B cell (primary cell): ENCODE results near the gene ZCCHC13. TPM values are rescaled to one million over a fixed set of nuclear protein-coding genes. Genes with fewer than 3 reads are reported as not detected.

Experiments used
- ATAC-seq: fragments of 200-7000 bp; cut with Tn5 transposase; one replicate; pipeline ENCODE4 v1.10.0; 2021; ENCODE audit warnings: low read depth, mild to moderate bottlenecking, moderate number of reproducible peaks, moderate library complexity
- CTCF ChIA-PET: fragments of 350-600 bp; sonication (Branson Sonifier 250); formaldehyde crosslinking; loops from one replicate; lab custom pipeline; 2021; ENCODE audit warnings: antibody characterized with exemption, inconsistent platforms; lab: Charles Lee
- POLR2A ChIA-PET: fragments of 350-600 bp; sonication (Branson Sonifier 250); formaldehyde crosslinking; loops from one replicate; lab custom pipeline; 2021; ENCODE audit warnings: antibody characterized with exemption; lab: Charles Lee
- DNase-seq: peaks from one replicate; pipeline ENCODE4 v3.0.0; 2013
- H2AFZ ChIP-seq: 2 replicates; pipeline ENCODE4 v1.6.1; 2012; ENCODE audit warnings: mild to moderate bottlenecking, low read depth, low read length; ENCODE audit not compliant: insufficient read depth, poor library complexity, severe bottlenecking
- H3K27ac ChIP-seq, 2 donors: 1 replicate in 1 of 2; 2 replicates in 1 of 2; pipeline ENCODE4 v1.5.1; 2012 to 2013; ENCODE audit warnings: low read length in 2 of 2, mild to moderate bottlenecking in 2 of 2, moderate library complexity in 1 of 2
- H3K27me3 ChIP-seq, 4 experiments: fragments of 200-600 bp in 1 of 4; sonication (generic) in 1 of 4; replicated peaks in 1 of 4; 1 replicate in 2 of 4; 2 replicates in 2 of 4; pipeline versions ENCODE4 v1.6.1 to v1.7.0; 2013 to 2016; ENCODE audit warnings: low read length in 3 of 4, mild to moderate bottlenecking in 2 of 4, mixed read lengths in 1 of 4, moderate library complexity in 1 of 4; ENCODE audit not compliant: insufficient read depth in 4 of 4, control insufficient read depth in 3 of 4; ENCODE audit errors: control extremely low read depth in 1 of 4
- H3K36me3 ChIP-seq, 2 experiments: replicated peaks in 1 of 2; 1 replicate in 1 of 2; 2 replicates in 1 of 2; pipeline versions ENCODE4 v1.6.1 to v1.7.1; 2013; ENCODE audit warnings: low read length in 1 of 2; ENCODE audit not compliant: insufficient read depth in 2 of 2, control insufficient read depth in 1 of 2; ENCODE audit errors: control extremely low read depth in 1 of 2, extremely low read depth in 1 of 2
- H3K4me1 ChIP-seq, 2 donors: fragments of 200-600 bp in 1 of 2; sonication (generic) in 1 of 2; 1 replicate in 1 of 2; 2 replicates in 1 of 2; pipeline versions ENCODE4 v1.5.1 to v1.6.1; 2013 to 2017; ENCODE audit warnings: low read length in 2 of 2; ENCODE audit not compliant: control insufficient read depth in 2 of 2, insufficient read depth in 2 of 2
- H3K4me2 ChIP-seq: replicated peaks from 2 replicates; pipeline ENCODE3; 2012; ENCODE audit warnings: mild to moderate bottlenecking, low read depth, low read length; ENCODE audit not compliant: poor library complexity, severe bottlenecking
- H3K4me3 ChIP-seq, 5 experiments: fragments of 200-600 bp in 1 of 5; sonication (generic) in 1 of 5; 1 replicate in 3 of 5; 2 replicates in 2 of 5; pipeline versions ENCODE4 v1.5.1 to v1.7.0; 2011 to 2016; ENCODE audit warnings: low read length in 4 of 5, mild to moderate bottlenecking in 4 of 5, low read depth in 2 of 5, control low read depth in 1 of 5, moderate library complexity in 1 of 5; ENCODE audit not compliant: insufficient read depth in 1 of 5; ENCODE audit errors: control extremely low read depth in 1 of 5, extremely low read depth in 1 of 5
- H3K79me2 ChIP-seq: fragments of 200-600 bp; sonication (generic); one replicate; pipeline ENCODE4 v1.6.0; 2016; ENCODE audit warnings: low read length; ENCODE audit not compliant: control insufficient read depth, insufficient read depth
- H3K9ac ChIP-seq: fragments of 200-600 bp; sonication (generic); 2 replicates; pipeline ENCODE4 v1.6.1; 2017; ENCODE audit warnings: mild to moderate bottlenecking, low read length, moderate library complexity
- H3K9me3 ChIP-seq, 3 donors: one replicate each; pipeline versions ENCODE4 v1.6.1 to v1.7.1; 2013; ENCODE audit warnings: low read length in 2 of 3; ENCODE audit not compliant: control insufficient read depth in 2 of 3, insufficient read depth in 1 of 3; ENCODE audit errors: control extremely low read depth in 1 of 3
- H4K20me1 ChIP-seq: 2 replicates; pipeline ENCODE4 v1.6.0; 2012; ENCODE audit warnings: mild to moderate bottlenecking, low read length; ENCODE audit not compliant: insufficient read depth, control insufficient read depth, poor library complexity, severe bottlenecking
- H3K27ac Mint-ChIP-seq: one replicate; pipeline ENCODE4 v1.8.0; 2021; ENCODE audit warnings: mixed read lengths
- H3K27me3 Mint-ChIP-seq: one replicate; pipeline ENCODE4 v1.8.0; 2021; ENCODE audit warnings: mixed read lengths
- H3K4me1 Mint-ChIP-seq: one replicate; pipeline ENCODE4 v1.8.0; 2021; ENCODE audit warnings: mixed read lengths
- H3K4me3 Mint-ChIP-seq: one replicate; pipeline ENCODE4 v1.8.0; 2021; ENCODE audit warnings: mixed read lengths
- H3K9me3 Mint-ChIP-seq: one replicate; pipeline ENCODE4 v1.8.0; 2022; ENCODE audit warnings: mixed read lengths; ENCODE audit not compliant: insufficient read depth
- EZH2 ChIP-seq: IDR thresholded peaks from 2 replicates; pipeline ENCODE4 v1.6.1; 2012; ENCODE audit warnings: borderline replicate concordance, low read depth, mild to moderate bottlenecking, moderate library complexity, low read length; ENCODE audit not compliant: insufficient read depth, poor library complexity, severe bottlenecking
- WGBS: methylation state at CpG from one replicate; pipeline ENCODE4 v1.1.5; 2013; ENCODE audit warnings: missing lambda C conversion rate; ENCODE audit not compliant: insufficient coverage; 5-methylcytosine and 5-hydroxymethylcytosine counted together
- intact Hi-C: fragments of 100-400 bp; cut with micrococcal nuclease; formaldehyde crosslinking; loops from one replicate; pipeline ENCODE4 v1.10.0; 2022
- polyA plus RNA-seq: library from polyadenylated mRNA; depleted of rRNA; stranded (reverse); fragments of >200 nt; gene quantifications from 2 replicates; pipeline ENCODE4 v1.2.3, GENCODE V29; 2012
- total RNA-seq, 2 donors: library from RNA; stranded (reverse); fragments of 120-200 nt in 1 of 2; gene quantifications; 1 replicate in 1 of 2; 2 replicates in 1 of 2; pipeline versions ENCODE4 v1.2.3 to v1.2.4, GENCODE V29; 2013 to 2022
- TF ChIP-seq, protein P1 (sequence below): fragments of 200-600 bp; IDR thresholded peaks from one replicate; pipeline ENCODE4 v1.8.0; 2022; ENCODE audit warnings: antibody characterized with exemption, mild to moderate bottlenecking

The ZCCHC13 gene
- total and polyA plus RNA-seq, 2 donors (not counting 1 experiment from before 2014, with no cell fraction given): not detected

DNA sequence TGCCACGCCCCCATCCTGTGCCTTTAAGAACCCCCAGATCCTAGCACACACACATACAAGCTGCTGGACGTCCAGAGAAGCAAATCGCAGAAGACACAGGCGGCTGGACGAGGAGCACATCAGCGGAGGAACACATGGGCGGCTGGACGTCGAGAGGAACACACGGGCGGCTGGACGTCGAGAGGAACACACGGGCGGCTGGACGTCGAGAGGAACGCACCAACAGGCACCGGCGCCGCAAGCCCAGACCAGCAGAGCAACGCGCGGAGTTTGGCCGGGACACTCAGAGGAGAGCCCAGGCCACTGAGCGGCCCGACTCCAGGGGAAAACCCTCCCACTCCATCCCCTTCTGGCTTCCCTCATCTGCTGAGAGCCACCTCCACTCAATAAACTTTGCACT lies 17.2 kb downstream of the ZCCHC13 start:
- no peak overlapping the region for H3K4me2 ChIP-seq
- H3K9me3 ChIP-seq: no peaks in the 10 kb centered on the region
- H3K4me3 ChIP-seq: no peak overlapping the region
- CTCF ChIA-PET: no interaction called here
- no peak overlapping the region for H3K4me3 Mint-ChIP-seq
- no peak overlapping the region for H3K27ac Mint-ChIP-seq
- no peaks in the 10 kb centered on the region for H3K4me1 Mint-ChIP-seq
- intact Hi-C loops: no loop called here
- TF ChIP-seq EZH2: no peak
- TF ChIP-seq, protein P1, sequence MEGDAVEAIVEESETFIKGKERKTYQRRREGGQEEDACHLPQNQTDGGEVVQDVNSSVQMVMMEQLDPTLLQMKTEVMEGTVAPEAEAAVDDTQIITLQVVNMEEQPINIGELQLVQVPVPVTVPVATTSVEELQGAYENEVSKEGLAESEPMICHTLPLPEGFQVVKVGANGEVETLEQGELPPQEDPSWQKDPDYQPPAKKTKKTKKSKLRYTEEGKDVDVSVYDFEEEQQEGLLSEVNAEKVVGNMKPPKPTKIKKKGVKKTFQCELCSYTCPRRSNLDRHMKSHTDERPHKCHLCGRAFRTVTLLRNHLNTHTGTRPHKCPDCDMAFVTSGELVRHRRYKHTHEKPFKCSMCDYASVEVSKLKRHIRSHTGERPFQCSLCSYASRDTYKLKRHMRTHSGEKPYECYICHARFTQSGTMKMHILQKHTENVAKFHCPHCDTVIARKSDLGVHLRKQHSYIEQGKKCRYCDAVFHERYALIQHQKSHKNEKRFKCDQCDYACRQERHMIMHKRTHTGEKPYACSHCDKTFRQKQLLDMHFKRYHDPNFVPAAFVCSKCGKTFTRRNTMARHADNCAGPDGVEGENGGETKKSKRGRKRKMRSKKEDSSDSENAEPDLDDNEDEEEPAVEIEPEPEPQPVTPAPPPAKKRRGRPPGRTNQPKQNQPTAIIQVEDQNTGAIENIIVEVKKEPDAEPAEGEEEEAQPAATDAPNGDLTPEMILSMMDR: no peak
- ATAC-seq (no peak), DNase-seq (no peak)
- no peak overlapping the region for H3K27ac ChIP-seq
- H3K27me3 ChIP-seq: no peaks in the 10 kb centered on the region
- no peaks in the 10 kb centered on the region for H3K4me1 ChIP-seq
- POLR2A ChIA-PET: no interaction called here
- no peak overlapping the region for H3K9ac ChIP-seq
- no peaks in the 10 kb centered on the region for H3K27me3 Mint-ChIP-seq
- H2AFZ ChIP-seq: no peak overlapping the region
- no peaks in the 10 kb centered on the region for H3K9me3 Mint-ChIP-seq
- H3K36me3 ChIP-seq: no peaks in the 10 kb centered on the region
- H3K79me2 ChIP-seq: no peaks in the 10 kb centered on the region
- 100% methylated on average over 6 of the region's 27 CpGs for WGBS
- no peaks in the 10 kb centered on the region for H4K20me1 ChIP-seq

DNA sequence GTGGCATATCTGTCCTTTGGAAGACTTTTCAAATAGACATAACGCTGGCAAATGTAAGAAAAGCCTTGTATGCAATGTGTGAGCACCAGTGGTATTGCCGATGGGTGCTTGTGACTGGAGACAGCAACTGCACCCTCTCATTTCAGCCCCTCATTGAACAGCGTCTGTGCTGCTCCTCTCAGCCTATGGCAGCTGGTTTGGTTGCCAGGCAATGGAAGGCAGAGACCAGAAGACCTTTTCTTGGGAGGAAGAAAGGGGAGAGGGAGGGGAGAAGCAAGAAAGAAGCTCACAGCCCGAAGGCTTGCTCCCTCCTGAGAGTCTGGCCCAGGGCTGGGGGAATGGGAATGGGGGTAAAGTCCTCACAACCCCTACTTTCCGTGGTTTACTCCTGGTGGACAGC lies 20.2 kb downstream of the ZCCHC13 start:
- no peaks in the 10 kb centered on the region for H3K4me1 ChIP-seq
- no peaks in the 10 kb centered on the region for H3K36me3 ChIP-seq
- CTCF ChIA-PET: no interaction called here
- H3K27ac ChIP-seq: no peak overlapping the region
- no peaks in the 10 kb centered on the region for H3K9me3 ChIP-seq
- TF ChIP-seq, protein P1: no peak
- TF ChIP-seq EZH2: no peak
- intact Hi-C loops: no loop called here
- ATAC-seq (no peak), DNase-seq (no peak)
- H3K4me3 ChIP-seq: no peak overlapping the region
- H3K27me3 Mint-ChIP-seq: no peaks in the 10 kb centered on the region
- H3K4me3 Mint-ChIP-seq: no peak overlapping the region
- H3K4me1 Mint-ChIP-seq: no peaks in the 10 kb centered on the region
- 100% methylated on average over 1 of the region's 5 CpGs for WGBS
- H3K27me3 ChIP-seq: no peaks in the 10 kb centered on the region
- no peak overlapping the region for H3K27ac Mint-ChIP-seq
- no peaks in the 10 kb centered on the region for H3K79me2 ChIP-seq
- POLR2A ChIA-PET: no interaction called here
- no peak overlapping the region for H3K9ac ChIP-seq
- H4K20me1 ChIP-seq: no peaks in the 10 kb centered on the region
- no peak overlapping the region for H2AFZ ChIP-seq
- no peaks in the 10 kb centered on the region for H3K9me3 Mint-ChIP-seq
- H3K4me2 ChIP-seq: no peak overlapping the region
